SH-SY5Y (cell line): ENCODE results near the gene FAM162A.

ENCODE experiments used
- GATA2 ChIP-seq: IDR thresholded peaks from 2 replicates; pipeline ENCODE4 v1.6.1; 2011; ENCODE audit warnings: mild to moderate bottlenecking, low read depth, low read length
- GATA3 ChIP-seq: IDR thresholded peaks from 2 replicates; pipeline ENCODE4 v1.6.1; 2011; ENCODE audit warnings: low read depth, mild to moderate bottlenecking, low read length, moderate library complexity

- TF ChIP-seq GATA3: no peak
- TF ChIP-seq GATA2: no peak
These were observed 19.5 kb downstream of the FAM162A start for GRCh38 chr3:122403489-122403888.
